Trophoblast cell (in vitro differentiated cells and primary cell): ENCODE data around the gene RABEP1.
A peak's percentile ranks its signal among the peaks of the same experiment; 100 is the strongest.

Source experiments
- DNase-seq, 2 donors: peaks; one replicate each; pipeline ENCODE4 v3.0.0-alpha.2; 2016
- H2AFZ ChIP-seq: 2 replicates; pipeline ENCODE4 v1.6.1; 2013; ENCODE audit warnings: low read length, moderate library complexity, mild to moderate bottlenecking; ENCODE audit not compliant: insufficient read depth, poor library complexity
- H2AK5ac ChIP-seq: 2 replicates; pipeline ENCODE4 v1.6.1; 2013; ENCODE audit warnings: mild to moderate bottlenecking, low read length
- H2BK120ac ChIP-seq: 2 replicates; pipeline ENCODE4 v1.6.1; 2013; ENCODE audit warnings: low read length, mild to moderate bottlenecking, moderate library complexity; ENCODE audit not compliant: insufficient read depth, poor library complexity
- H2BK12ac ChIP-seq: 2 replicates; pipeline ENCODE4 v1.6.1; 2013; ENCODE audit warnings: mild to moderate bottlenecking, low read length, moderate library complexity
- H2BK5ac ChIP-seq: 2 replicates; pipeline ENCODE4 v1.6.1; 2013; ENCODE audit warnings: low read length, low read depth, moderate library complexity, mild to moderate bottlenecking; ENCODE audit not compliant: poor library complexity
- H3K14ac ChIP-seq: 2 replicates; pipeline ENCODE4 v1.6.1; 2013; ENCODE audit warnings: mild to moderate bottlenecking, low read length
- H3K18ac ChIP-seq: 2 replicates; pipeline ENCODE4 v1.6.1; 2013; ENCODE audit warnings: mild to moderate bottlenecking, low read length
- H3K23ac ChIP-seq: 2 replicates; pipeline ENCODE4 v1.6.1; 2013; ENCODE audit warnings: low read length
- H3K27ac ChIP-seq: 2 replicates; pipeline ENCODE4 v1.5.1; 2013; ENCODE audit warnings: low read depth, mild to moderate bottlenecking, inconsistent platforms, low read length, moderate library complexity
- H3K27me3 ChIP-seq: 2 replicates; pipeline ENCODE4 v1.6.1; 2013; ENCODE audit warnings: inconsistent platforms, mild to moderate bottlenecking, low read length, moderate library complexity; ENCODE audit not compliant: insufficient read depth
- H3K36me3 ChIP-seq, 2 experiments: 1 replicate in 1 of 2; 2 replicates in 1 of 2; pipeline ENCODE4 v1.6.1; 2013; ENCODE audit warnings: low read length in 2 of 2, mild to moderate bottlenecking in 2 of 2, moderate library complexity in 1 of 2; ENCODE audit not compliant: insufficient read depth in 2 of 2, control insufficient read depth in 1 of 2
- H3K4ac ChIP-seq: 2 replicates; pipeline ENCODE4 v1.6.1; 2013; ENCODE audit warnings: low read depth, mild to moderate bottlenecking, low read length, moderate library complexity
- H3K4me1 ChIP-seq, 2 experiments: 1 replicate in 1 of 2; 2 replicates in 1 of 2; pipeline ENCODE4 v1.6.1; 2013; ENCODE audit warnings: low read length in 2 of 2, mild to moderate bottlenecking in 2 of 2, moderate library complexity in 1 of 2; ENCODE audit not compliant: insufficient read depth in 2 of 2, control insufficient read depth in 1 of 2
- H3K4me2 ChIP-seq: 2 replicates; pipeline ENCODE4 v1.6.1; 2013; ENCODE audit warnings: inconsistent platforms, mild to moderate bottlenecking, low read length, moderate library complexity
- H3K4me3 ChIP-seq: 2 replicates; pipeline ENCODE4 v1.5.1; 2013; ENCODE audit warnings: mild to moderate bottlenecking, low read depth, low read length, inconsistent platforms
- H3K79me1 ChIP-seq: one replicate; pipeline ENCODE4 v1.6.1; 2013; ENCODE audit warnings: low read length
- H3K79me2 ChIP-seq: 2 replicates; pipeline ENCODE4 v1.6.1; 2013; ENCODE audit warnings: low read length, mild to moderate bottlenecking; ENCODE audit not compliant: control insufficient read depth, insufficient read depth, poor library complexity
- H3K9ac ChIP-seq: 2 replicates; pipeline ENCODE4 v1.6.1; 2013; ENCODE audit warnings: mild to moderate bottlenecking, low read length
- H3K9me3 ChIP-seq: 2 replicates; pipeline ENCODE4 v1.6.1; 2013; ENCODE audit warnings: low read depth, mild to moderate bottlenecking, control low read depth, inconsistent platforms, low read length; ENCODE audit not compliant: insufficient read depth
- H4K12ac ChIP-seq: 2 replicates; pipeline ENCODE4 v1.6.1; 2013; ENCODE audit warnings: low read depth, mild to moderate bottlenecking, low read length, moderate library complexity
- H4K8ac ChIP-seq: 2 replicates; pipeline ENCODE4 v1.6.1; 2013; ENCODE audit warnings: low read depth, mild to moderate bottlenecking, low read length, moderate library complexity
- H4K91ac ChIP-seq: one replicate; pipeline ENCODE4 v1.6.1; 2013; ENCODE audit warnings: low read depth, mild to moderate bottlenecking, low read length, moderate library complexity
- WGBS: extraction: QIAGEN DNeasy Blood & Tissue Kit; methylation state at CpG from one replicate; pipeline ENCODE4 v1.1.7; 2013; ENCODE audit warnings: missing lambda C conversion rate; ENCODE audit not compliant: insufficient read length, insufficient coverage; ENCODE audit errors: extremely low coverage; 5-methylcytosine and 5-hydroxymethylcytosine counted together

Gene RABEP1

GRCh38 chr17:5247621-5248020 lies 34.5 kb upstream of the RABEP1 start:
- no peak overlapping the region for H4K91ac ChIP-seq
- peaks cover 0 to 8% of the 10 kb centered on the region in 2 experiments for H3K4me1 ChIP-seq
- no peak overlapping the region for H3K4ac ChIP-seq
- H4K12ac ChIP-seq = no peak overlapping the region
- H2BK12ac ChIP-seq = no peak overlapping the region
- no peaks in the 10 kb centered on the region for H3K36me3 ChIP-seq
- H2AFZ ChIP-seq = no peak overlapping the region
- no peak overlapping the region for H3K4me2 ChIP-seq
- no peak overlapping the region for H2BK120ac ChIP-seq
- H3K79me2 ChIP-seq = no peaks in the 10 kb centered on the region
- no CpG with 5 or more reads among the region's 8 CpGs for WGBS
- no peak overlapping the region for H3K14ac ChIP-seq
- no peak overlapping the region for H3K4me3 ChIP-seq
- no peak overlapping the region for H2AK5ac ChIP-seq
- no peaks in the 10 kb centered on the region for H3K79me1 ChIP-seq
- no peak overlapping the region for H3K9ac ChIP-seq
- H3K23ac ChIP-seq = no peak overlapping the region
- H3K9me3 ChIP-seq = no peaks in the 10 kb centered on the region
- H3K18ac ChIP-seq = no peak overlapping the region
- H3K27ac ChIP-seq = no peak overlapping the region
- no peak overlapping the region for H2BK5ac ChIP-seq
- H3K27me3 ChIP-seq = no peaks in the 10 kb centered on the region
- no peak overlapping the region for H4K8ac ChIP-seq
- no peak for DNase-seq

GRCh38 chr17:5248821-5249479 lies 33.1 kb upstream of the RABEP1 start:
- H3K18ac ChIP-seq = no peak overlapping the region

GRCh38 chr17:5249615-5250014 lies 32.5 kb upstream of the RABEP1 start:
- WGBS = no CpG with 5 or more reads among the region's 4 CpGs
- H3K4me2 ChIP-seq = no peak overlapping the region

More at GRCh38 chr17:5248821-5249479, 33.1 kb upstream of the RABEP1 start:
- no peak for DNase-seq
- Histone ChIP-seq H3K27me3 (no peaks in the 10 kb centered on the region), H3K27ac (no peak overlapping the region), H3K9ac (no peak overlapping the region), H4K91ac (no peak overlapping the region), H3K9me3 (no peaks in the 10 kb centered on the region), H4K12ac (no peak overlapping the region), H3K4me1 (peaks cover 0 to 8% of the 10 kb centered on the region in 2 experiments), H3K79me1 (no peaks in the 10 kb centered on the region), H3K79me2 (no peaks in the 10 kb centered on the region), H4K8ac (no peak overlapping the region), H2AK5ac (no peak overlapping the region), H3K23ac (no peak overlapping the region), H2AFZ (no peak overlapping the region), H3K36me3 (no peaks in the 10 kb centered on the region), H2BK120ac (no peak overlapping the region), H3K4me2 (no peak overlapping the region), H3K14ac (no peak overlapping the region), H3K4ac (no peak overlapping the region), H3K4me3 (no peak overlapping the region), H2BK12ac (no peak overlapping the region), H2BK5ac (no peak overlapping the region)
- no CpG with 5 or more reads among the region's 22 CpGs for WGBS

GRCh38 chr17:5254414-5254813 lies 27.7 kb upstream of the RABEP1 start:
- no peaks in the 10 kb centered on the region for H3K27me3 ChIP-seq
- H3K9me3 ChIP-seq = no peaks in the 10 kb centered on the region
- no peak for DNase-seq
- no peak overlapping the region for H3K4ac ChIP-seq
- no peak overlapping the region for H4K12ac ChIP-seq
- no peak overlapping the region for H3K23ac ChIP-seq
- H3K4me2 ChIP-seq = peak overlapping the region; percentile 9
- H2AFZ ChIP-seq = no peak overlapping the region
- H2BK120ac ChIP-seq = no peak overlapping the region
- no peaks in the 10 kb centered on the region for H3K79me1 ChIP-seq
- H2AK5ac ChIP-seq = no peak overlapping the region
- peaks cover 10 to 12% of the 10 kb centered on the region in 2 experiments for H3K4me1 ChIP-seq
- WGBS = no CpG with 5 or more reads among the region's 7 CpGs
- H3K79me2 ChIP-seq = no peaks in the 10 kb centered on the region
- no peak overlapping the region for H3K9ac ChIP-seq
- H3K27ac ChIP-seq = no peak overlapping the region
- peak overlapping the region; percentile 15 for H2BK12ac ChIP-seq
- H3K36me3 ChIP-seq = no peaks in the 10 kb centered on the region
- H4K91ac ChIP-seq = no peak overlapping the region
- no peak overlapping the region for H3K14ac ChIP-seq
- no peak overlapping the region for H4K8ac ChIP-seq
- H2BK5ac ChIP-seq = no peak overlapping the region
- no peak overlapping the region for H3K18ac ChIP-seq
- no peak overlapping the region for H3K4me3 ChIP-seq

More at GRCh38 chr17:5249615-5250014, 32.5 kb upstream of the RABEP1 start:
- no peak overlapping the region for H2BK5ac ChIP-seq
- no peak overlapping the region for H3K4me3 ChIP-seq
- no peaks in the 10 kb centered on the region for H3K36me3 ChIP-seq
- H3K4ac ChIP-seq = no peak overlapping the region
- H3K9me3 ChIP-seq = no peaks in the 10 kb centered on the region
- no peak overlapping the region for H3K9ac ChIP-seq
- no peak overlapping the region for H2AK5ac ChIP-seq
- no peak overlapping the region for H3K14ac ChIP-seq
- H4K12ac ChIP-seq = no peak overlapping the region
- H4K91ac ChIP-seq = no peak overlapping the region
- no peaks in the 10 kb centered on the region for H3K27me3 ChIP-seq
- H3K79me2 ChIP-seq = no peaks in the 10 kb centered on the region
- H2BK120ac ChIP-seq = no peak overlapping the region
- H3K23ac ChIP-seq = no peak overlapping the region
- peaks cover 3 to 10% of the 10 kb centered on the region in 2 experiments for H3K4me1 ChIP-seq
- H3K18ac ChIP-seq = no peak overlapping the region
- H3K27ac ChIP-seq = no peak overlapping the region
- H2BK12ac ChIP-seq = no peak overlapping the region
- H2AFZ ChIP-seq = no peak overlapping the region
- no peaks in the 10 kb centered on the region for H3K79me1 ChIP-seq
- H4K8ac ChIP-seq = no peak overlapping the region
- peak; percentile 85 to 98 for DNase-seq
